HepG2 (cell line): ENCODE measurements around the gene DRAXIN. TPM values are rescaled to one million over a fixed set of nuclear protein-coding genes. Genes with fewer than 3 reads are reported as not detected.

Source experiments
- HOXA3 ChIP-seq: sonication (generic); formaldehyde crosslinking; IDR thresholded peaks from 2 replicates; pipeline ENCODE4 v1.5.0; 2020; ENCODE audit warnings: missing genetic modification reagents
- RBFOX2 ChIP-seq: fragments of 200-400 bp; formaldehyde crosslinking; IDR thresholded peaks from 2 replicates; pipeline ENCODE4 v1.6.1; 2017; ENCODE audit warnings: low read depth, mild to moderate bottlenecking, low read length
- SAP130 ChIP-seq: IDR thresholded peaks from 2 replicates; pipeline ENCODE4 v1.6.1; 2016; ENCODE audit warnings: low read depth
- THAP11 ChIP-seq: IDR thresholded peaks from 2 replicates; pipeline ENCODE4 v1.6.1; 2016; ENCODE audit warnings: missing biosample characterization, missing genetic modification reagents
- ZFP82 ChIP-seq: sonication (generic); formaldehyde crosslinking; IDR thresholded peaks from 2 replicates; pipeline ENCODE4 v1.5.1; 2020; ENCODE audit warnings: mild to moderate bottlenecking, missing genetic modification reagents, borderline replicate concordance
- ZFX ChIP-seq: sonication (generic); formaldehyde crosslinking; IDR thresholded peaks from 2 replicates; pipeline ENCODE4 v1.4.0; 2020; ENCODE audit warnings: mild to moderate bottlenecking, low read depth, missing genetic modification reagents, moderate library complexity
- ZNF335 ChIP-seq: sonication (generic); formaldehyde crosslinking; IDR thresholded peaks from 2 replicates; pipeline ENCODE4 v1.4.0; 2020; ENCODE audit warnings: missing genetic modification reagents
- ZNF367 ChIP-seq: sonication (generic); formaldehyde crosslinking; IDR thresholded peaks from 2 replicates; pipeline ENCODE4 v1.4.0; 2020; ENCODE audit warnings: missing genetic modification reagents, borderline replicate concordance
- ZNF605 ChIP-seq: sonication (generic); formaldehyde crosslinking; IDR thresholded peaks from 2 replicates; pipeline ENCODE4 v1.8.0; 2022; ENCODE audit warnings: mild to moderate bottlenecking, missing genetic modification reagents
- polyA plus RNA-seq, 8 experiments: library from polyadenylated mRNA; depleted of rRNA in 3 of 8; stranded (reverse) in 7 of 8; unstranded in 1 of 8; fragments of >200 nt; fragmentation: Illumina TruSeq in 4 of 8; extraction: Trizol in 4 of 8; gene quantifications; 2 replicates each; pipeline versions ENCODE4 v1.2.1 to v1.2.3, GENCODE V29; 2011 to 2016; ENCODE audit warnings: low read depth in 4 of 8, missing spikeins in 1 of 8, mixed read lengths in 1 of 8; ENCODE audit not compliant: insufficient read depth in 1 of 8
- total RNA-seq, 5 experiments: library from RNA; depleted of rRNA; stranded (reverse); fragments of >200 nt; fragmentation: Illumina TruSeq; extraction: Trizol; gene quantifications; 2 replicates each; pipeline ENCODE4 v1.2.3, GENCODE V29; 2016; ENCODE audit warnings: low read depth in 1 of 5
- TF ChIP-seq, protein P1 (sequence below): conservative IDR thresholded peaks from 2 replicates; pipeline ENCODE4 v1.6.1; 2018; ENCODE audit warnings: missing genetic modification reagents
- TF ChIP-seq, protein P2 (sequence below): sonication (generic); formaldehyde crosslinking; IDR thresholded peaks from 2 replicates; pipeline ENCODE4 v1.5.0; 2020; ENCODE audit warnings: mild to moderate bottlenecking, missing genetic modification reagents
- TF ChIP-seq, protein P3 (sequence below): sonication (generic); formaldehyde crosslinking; IDR thresholded peaks from 2 replicates; pipeline ENCODE4 v1.5.1; 2020; ENCODE audit warnings: mild to moderate bottlenecking, missing genetic modification reagents, borderline replicate concordance
- TF ChIP-seq, protein P4 (sequence below): sonication (generic); formaldehyde crosslinking; conservative IDR thresholded peaks from 2 replicates; pipeline ENCODE4 v1.8.0; 2022; ENCODE audit warnings: missing genetic modification reagents
- TF ChIP-seq, protein P5 (sequence below): IDR thresholded peaks from 2 replicates; pipeline ENCODE4 v1.6.1; 2012; ENCODE audit warnings: low read length, improper control_type of control experiment
- TF ChIP-seq, protein P6 (sequence below): sonication (generic); formaldehyde crosslinking; IDR thresholded peaks from 2 replicates; pipeline ENCODE4 v1.4.0; 2020; ENCODE audit warnings: missing genetic modification reagents
- TF ChIP-seq, protein P7 (sequence below): sonication (generic); formaldehyde crosslinking; IDR thresholded peaks from 2 replicates; pipeline ENCODE4 v1.4.0; 2020; ENCODE audit warnings: missing genetic modification reagents

The DRAXIN gene
- total and polyA plus RNA-seq, 2 of the 13 experiments (the other 11 are each of a cell fraction or from before 2014, with no cell fraction given) = 0.02 TPM; not detected in 1

DNA sequence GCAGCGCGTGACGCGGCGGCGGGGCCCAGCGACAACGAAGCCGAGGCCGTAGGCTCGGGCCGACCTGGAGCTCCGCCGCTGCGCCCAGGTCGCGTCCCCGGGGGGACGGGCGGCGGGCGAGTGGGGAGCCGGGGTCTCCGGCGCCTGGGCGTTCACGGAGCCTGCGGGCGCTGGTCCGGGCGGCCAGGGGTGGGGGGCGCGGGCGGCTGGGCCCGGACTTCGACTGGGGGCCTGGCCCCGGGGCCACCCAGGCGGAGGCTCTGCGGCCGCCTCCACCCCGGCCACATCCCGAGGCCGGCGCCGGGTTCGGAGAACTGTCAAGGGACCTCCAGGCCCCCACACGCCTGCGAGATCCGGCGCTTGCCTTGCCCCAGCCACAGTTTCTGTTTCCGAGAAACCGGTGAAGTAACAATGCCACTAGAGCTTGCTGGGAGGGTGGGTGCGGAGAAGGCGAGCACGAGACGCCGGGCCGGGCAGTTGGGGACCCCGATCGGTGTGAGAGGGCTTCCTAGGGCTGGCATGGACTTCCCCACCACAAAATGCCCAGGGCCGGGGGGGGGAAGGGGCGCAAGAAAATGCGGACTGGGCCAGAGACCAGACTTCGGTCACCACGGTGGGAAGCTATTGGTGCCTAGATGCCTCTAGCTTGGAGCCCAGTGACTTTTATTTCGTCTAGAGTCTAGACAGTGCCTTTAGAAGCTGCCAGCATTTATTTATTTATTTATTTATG is 27.0 kb upstream of the DRAXIN start (continued):
- TF ChIP-seq, protein P1, sequence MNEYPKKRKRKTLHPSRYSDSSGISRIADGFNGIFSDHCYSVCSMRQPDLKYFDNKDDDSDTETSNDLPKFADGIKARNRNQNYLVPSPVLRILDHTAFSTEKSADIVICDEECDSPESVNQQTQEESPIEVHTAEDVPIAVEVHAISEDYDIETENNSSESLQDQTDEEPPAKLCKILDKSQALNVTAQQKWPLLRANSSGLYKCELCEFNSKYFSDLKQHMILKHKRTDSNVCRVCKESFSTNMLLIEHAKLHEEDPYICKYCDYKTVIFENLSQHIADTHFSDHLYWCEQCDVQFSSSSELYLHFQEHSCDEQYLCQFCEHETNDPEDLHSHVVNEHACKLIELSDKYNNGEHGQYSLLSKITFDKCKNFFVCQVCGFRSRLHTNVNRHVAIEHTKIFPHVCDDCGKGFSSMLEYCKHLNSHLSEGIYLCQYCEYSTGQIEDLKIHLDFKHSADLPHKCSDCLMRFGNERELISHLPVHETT (CRISPR knock-in tag) = no peak
- TF ChIP-seq THAP11 (CRISPR knock-in tag) = 0 out of 2 replicates have a peak, but pooled peaks have one; percentile 5
- TF ChIP-seq, protein P2, sequence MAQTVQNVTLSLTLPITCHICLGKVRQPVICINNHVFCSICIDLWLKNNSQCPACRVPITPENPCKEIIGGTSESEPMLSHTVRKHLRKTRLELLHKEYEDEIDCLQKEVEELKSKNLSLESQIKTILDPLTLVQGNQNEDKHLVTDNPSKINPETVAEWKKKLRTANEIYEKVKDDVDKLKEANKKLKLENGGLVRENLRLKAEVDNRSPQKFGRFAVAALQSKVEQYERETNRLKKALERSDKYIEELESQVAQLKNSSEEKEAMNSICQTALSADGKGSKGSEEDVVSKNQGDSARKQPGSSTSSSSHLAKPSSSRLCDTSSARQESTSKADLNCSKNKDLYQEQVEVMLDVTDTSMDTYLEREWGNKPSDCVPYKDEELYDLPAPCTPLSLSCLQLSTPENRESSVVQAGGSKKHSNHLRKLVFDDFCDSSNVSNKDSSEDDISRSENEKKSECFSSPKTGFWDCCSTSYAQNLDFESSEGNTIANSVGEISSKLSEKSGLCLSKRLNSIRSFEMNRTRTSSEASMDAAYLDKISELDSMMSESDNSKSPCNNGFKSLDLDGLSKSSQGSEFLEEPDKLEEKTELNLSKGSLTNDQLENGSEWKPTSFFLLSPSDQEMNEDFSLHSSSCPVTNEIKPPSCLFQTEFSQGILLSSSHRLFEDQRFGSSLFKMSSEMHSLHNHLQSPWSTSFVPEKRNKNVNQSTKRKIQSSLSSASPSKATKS (CRISPR knock-in tag) = no peak
- TF ChIP-seq, protein P3, sequence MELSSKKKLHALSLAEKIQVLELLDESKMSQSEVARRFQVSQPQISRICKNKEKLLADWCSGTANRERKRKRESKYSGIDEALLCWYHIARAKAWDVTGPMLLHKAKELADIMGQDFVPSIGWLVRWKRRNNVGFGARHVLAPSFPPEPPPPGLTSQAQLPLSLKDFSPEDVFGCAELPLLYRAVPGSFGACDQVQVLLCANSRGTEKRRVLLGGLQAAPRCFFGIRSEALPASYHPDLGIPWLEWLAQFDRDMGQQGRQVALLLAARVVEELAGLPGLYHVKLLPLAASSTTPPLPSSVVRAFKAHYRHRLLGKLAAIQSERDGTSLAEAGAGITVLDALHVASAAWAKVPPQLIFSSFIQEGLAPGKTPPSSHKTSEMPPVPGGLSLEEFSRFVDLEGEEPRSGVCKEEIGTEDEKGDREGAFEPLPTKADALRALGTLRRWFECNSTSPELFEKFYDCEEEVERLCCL (CRISPR knock-in tag) = no peak
- TF ChIP-seq, protein P4, sequence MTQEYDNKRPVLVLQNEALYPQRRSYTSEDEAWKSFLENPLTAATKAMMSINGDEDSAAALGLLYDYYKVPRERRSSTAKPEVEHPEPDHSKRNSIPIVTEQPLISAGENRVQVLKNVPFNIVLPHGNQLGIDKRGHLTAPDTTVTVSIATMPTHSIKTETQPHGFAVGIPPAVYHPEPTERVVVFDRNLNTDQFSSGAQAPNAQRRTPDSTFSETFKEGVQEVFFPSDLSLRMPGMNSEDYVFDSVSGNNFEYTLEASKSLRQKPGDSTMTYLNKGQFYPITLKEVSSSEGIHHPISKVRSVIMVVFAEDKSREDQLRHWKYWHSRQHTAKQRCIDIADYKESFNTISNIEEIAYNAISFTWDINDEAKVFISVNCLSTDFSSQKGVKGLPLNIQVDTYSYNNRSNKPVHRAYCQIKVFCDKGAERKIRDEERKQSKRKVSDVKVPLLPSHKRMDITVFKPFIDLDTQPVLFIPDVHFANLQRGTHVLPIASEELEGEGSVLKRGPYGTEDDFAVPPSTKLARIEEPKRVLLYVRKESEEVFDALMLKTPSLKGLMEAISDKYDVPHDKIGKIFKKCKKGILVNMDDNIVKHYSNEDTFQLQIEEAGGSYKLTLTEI (CRISPR knock-in tag) = no peak
- TF ChIP-seq HOXA3 (CRISPR knock-in tag) = 0 out of 2 replicates have a peak, but pooled peaks have one; percentile 2
- TF ChIP-seq, protein P5, sequence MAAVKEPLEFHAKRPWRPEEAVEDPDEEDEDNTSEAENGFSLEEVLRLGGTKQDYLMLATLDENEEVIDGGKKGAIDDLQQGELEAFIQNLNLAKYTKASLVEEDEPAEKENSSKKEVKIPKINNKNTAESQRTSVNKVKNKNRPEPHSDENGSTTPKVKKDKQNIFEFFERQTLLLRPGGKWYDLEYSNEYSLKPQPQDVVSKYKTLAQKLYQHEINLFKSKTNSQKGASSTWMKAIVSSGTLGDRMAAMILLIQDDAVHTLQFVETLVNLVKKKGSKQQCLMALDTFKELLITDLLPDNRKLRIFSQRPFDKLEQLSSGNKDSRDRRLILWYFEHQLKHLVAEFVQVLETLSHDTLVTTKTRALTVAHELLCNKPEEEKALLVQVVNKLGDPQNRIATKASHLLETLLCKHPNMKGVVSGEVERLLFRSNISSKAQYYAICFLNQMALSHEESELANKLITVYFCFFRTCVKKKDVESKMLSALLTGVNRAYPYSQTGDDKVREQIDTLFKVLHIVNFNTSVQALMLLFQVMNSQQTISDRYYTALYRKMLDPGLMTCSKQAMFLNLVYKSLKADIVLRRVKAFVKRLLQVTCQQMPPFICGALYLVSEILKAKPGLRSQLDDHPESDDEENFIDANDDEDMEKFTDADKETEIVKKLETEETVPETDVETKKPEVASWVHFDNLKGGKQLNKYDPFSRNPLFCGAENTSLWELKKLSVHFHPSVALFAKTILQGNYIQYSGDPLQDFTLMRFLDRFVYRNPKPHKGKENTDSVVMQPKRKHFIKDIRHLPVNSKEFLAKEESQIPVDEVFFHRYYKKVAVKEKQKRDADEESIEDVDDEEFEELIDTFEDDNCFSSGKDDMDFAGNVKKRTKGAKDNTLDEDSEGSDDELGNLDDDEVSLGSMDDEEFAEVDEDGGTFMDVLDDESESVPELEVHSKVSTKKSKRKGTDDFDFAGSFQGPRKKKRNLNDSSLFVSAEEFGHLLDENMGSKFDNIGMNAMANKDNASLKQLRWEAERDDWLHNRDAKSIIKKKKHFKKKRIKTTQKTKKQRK = no peak
- 0 out of 2 replicates have a peak, but pooled peaks have one; percentile 11 for TF ChIP-seq ZFP82 (CRISPR knock-in tag)
- TF ChIP-seq, protein P6, sequence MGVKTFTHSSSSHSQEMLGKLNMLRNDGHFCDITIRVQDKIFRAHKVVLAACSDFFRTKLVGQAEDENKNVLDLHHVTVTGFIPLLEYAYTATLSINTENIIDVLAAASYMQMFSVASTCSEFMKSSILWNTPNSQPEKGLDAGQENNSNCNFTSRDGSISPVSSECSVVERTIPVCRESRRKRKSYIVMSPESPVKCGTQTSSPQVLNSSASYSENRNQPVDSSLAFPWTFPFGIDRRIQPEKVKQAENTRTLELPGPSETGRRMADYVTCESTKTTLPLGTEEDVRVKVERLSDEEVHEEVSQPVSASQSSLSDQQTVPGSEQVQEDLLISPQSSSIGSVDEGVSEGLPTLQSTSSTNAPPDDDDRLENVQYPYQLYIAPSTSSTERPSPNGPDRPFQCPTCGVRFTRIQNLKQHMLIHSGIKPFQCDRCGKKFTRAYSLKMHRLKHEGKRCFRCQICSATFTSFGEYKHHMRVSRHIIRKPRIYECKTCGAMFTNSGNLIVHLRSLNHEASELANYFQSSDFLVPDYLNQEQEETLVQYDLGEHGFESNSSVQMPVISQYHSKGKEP (CRISPR knock-in tag) = no peak
- TF ChIP-seq RBFOX2 = peak; percentile 26; the same call in 1 of the 2 replicates
- TF ChIP-seq ZFX = peak; percentile 61
- TF ChIP-seq, protein P7, sequence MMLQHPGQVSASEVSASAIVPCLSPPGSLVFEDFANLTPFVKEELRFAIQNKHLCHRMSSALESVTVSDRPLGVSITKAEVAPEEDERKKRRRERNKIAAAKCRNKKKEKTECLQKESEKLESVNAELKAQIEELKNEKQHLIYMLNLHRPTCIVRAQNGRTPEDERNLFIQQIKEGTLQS (CRISPR knock-in tag) = no peak
- TF ChIP-seq ZNF367 = no peak
- TF ChIP-seq ZNF335 (CRISPR knock-in tag) = no peak
- 0 out of 2 replicates have a peak, but pooled peaks have one; percentile 6 for TF ChIP-seq ZNF605 (CRISPR knock-in tag)
- no peak for TF ChIP-seq SAP130 (CRISPR knock-in tag)
